HepG2 (cell line): ENCODE results near the gene RIPOR3. TPM values are rescaled to one million over a fixed set of nuclear protein-coding genes. Genes with fewer than 3 reads are reported as not detected.

Experiments used
- CENPBD1 ChIP-seq: sonication (generic); formaldehyde crosslinking; IDR thresholded peaks from 2 replicates; pipeline ENCODE4 v1.8.0; 2022; ENCODE audit warnings: missing genetic modification reagents, low read depth, mild to moderate bottlenecking, borderline replicate concordance
- KAT2B ChIP-seq: fragments of 150-350 bp; IDR thresholded peaks from 2 replicates; pipeline ENCODE4 v1.6.1; 2014; ENCODE audit warnings: low read depth, low read length, borderline replicate concordance
- KDM1A ChIP-seq: IDR thresholded peaks from 2 replicates; pipeline ENCODE4 v1.6.1; 2016; ENCODE audit warnings: missing compliant biosample characterization
- MBD4 ChIP-seq: IDR thresholded peaks from 2 replicates; pipeline ENCODE4 v1.6.1; 2012; ENCODE audit warnings: low read length, inconsistent platforms, borderline replicate concordance
- MXD1 ChIP-seq: sonication (generic); formaldehyde crosslinking; IDR thresholded peaks from 2 replicates; pipeline ENCODE4 v1.4.0; 2020; ENCODE audit warnings: mild to moderate bottlenecking, missing genetic modification reagents
- NFYB ChIP-seq: sonication (generic); formaldehyde crosslinking; IDR thresholded peaks from 2 replicates; pipeline ENCODE4 v1.4.0; 2020; ENCODE audit warnings: missing genetic modification reagents
- PAXIP1 ChIP-seq: sonication (generic); formaldehyde crosslinking; conservative IDR thresholded peaks from 2 replicates; pipeline ENCODE4 v1.4.0; 2020; ENCODE audit warnings: mild to moderate bottlenecking, missing genetic modification reagents, moderate library complexity
- SOX13 ChIP-seq, 3 experiments: fragments of 450-650 bp in 1 of 3; sonication (generic) in 1 of 3; formaldehyde crosslinking in 1 of 3; IDR thresholded peaks in 2 of 3; conservative IDR thresholded peaks in 1 of 3; 2 replicates each; pipeline versions ENCODE4 v1.5.0 to v1.6.1; 2016 to 2020; ENCODE audit warnings: antibody characterized with exemption in 1 of 3, mild to moderate bottlenecking in 1 of 3, missing compliant biosample characterization in 1 of 3, missing genetic modification reagents in 1 of 3, moderate library complexity in 1 of 3
- ZBTB1 ChIP-seq: sonication (generic); formaldehyde crosslinking; IDR thresholded peaks from 2 replicates; pipeline ENCODE4 v1.4.0; 2020; ENCODE audit warnings: missing genetic modification reagents, borderline replicate concordance
- ZNF431 ChIP-seq: sonication (generic); formaldehyde crosslinking; IDR thresholded peaks from 2 replicates; pipeline ENCODE4 v1.9.0; 2022; ENCODE audit warnings: missing genetic modification reagents, low read depth, mild to moderate bottlenecking, borderline replicate concordance
- ZNF609 ChIP-seq: sonication (generic); formaldehyde crosslinking; IDR thresholded peaks from 2 replicates; pipeline ENCODE4 v1.4.0; 2020; ENCODE audit warnings: mild to moderate bottlenecking, missing genetic modification reagents, borderline replicate concordance
- ZUFSP ChIP-seq: sonication (generic); formaldehyde crosslinking; IDR thresholded peaks from 2 replicates; pipeline ENCODE4 v1.9.0; 2021; ENCODE audit warnings: missing genetic modification reagents, mild to moderate bottlenecking, borderline replicate concordance
- polyA plus RNA-seq, 8 experiments: library from polyadenylated mRNA; depleted of rRNA in 3 of 8; stranded (reverse) in 7 of 8; unstranded in 1 of 8; fragments of >200 nt; fragmentation: Illumina TruSeq in 4 of 8; extraction: Trizol in 4 of 8; gene quantifications; 2 replicates each; pipeline versions ENCODE4 v1.2.1 to v1.2.3, GENCODE V29; 2011 to 2016; ENCODE audit warnings: low read depth in 4 of 8, missing spikeins in 1 of 8, mixed read lengths in 1 of 8; ENCODE audit not compliant: insufficient read depth in 1 of 8
- total RNA-seq, 5 experiments: library from RNA; depleted of rRNA; stranded (reverse); fragments of >200 nt; fragmentation: Illumina TruSeq; extraction: Trizol; gene quantifications; 2 replicates each; pipeline ENCODE4 v1.2.3, GENCODE V29; 2016; ENCODE audit warnings: low read depth in 1 of 5

The RIPOR3 gene
- total and polyA plus RNA-seq, 2 of the 13 experiments (the other 11 are each of a cell fraction or from before 2014, with no cell fraction given): 0.18 TPM; not detected in 1

- no peak; the same call in 1 of the 2 replicates for TF ChIP-seq MXD1 (CRISPR knock-in tag)
- no peak for TF ChIP-seq SOX13 (IDR thresholded peaks at IDR 0.05)
- no peak for TF ChIP-seq SOX13 (CRISPR knock-in tag; conservative IDR thresholded peaks at IDR 0.05 in 1 of 2, IDR thresholded peaks at IDR 0.05 in 1 of 2)
- no peak for TF ChIP-seq ZNF431 (CRISPR knock-in tag)
- TF ChIP-seq ZUFSP (CRISPR knock-in tag): no peak
- TF ChIP-seq NFYB (CRISPR knock-in tag): no peak
- no peak for TF ChIP-seq ZBTB1 (CRISPR knock-in tag)
- no peak for TF ChIP-seq PAXIP1 (CRISPR knock-in tag)
- no peak for TF ChIP-seq MBD4
- TF ChIP-seq CENPBD1 (CRISPR knock-in tag): no peak
- TF ChIP-seq KAT2B: no peak
- no peak for TF ChIP-seq KDM1A (CRISPR knock-in tag)
- TF ChIP-seq ZNF609: no peak
Observed at GRCh38 chr20:50713657-50714101, 22.3 kb upstream of the RIPOR3 start (continued).
